ENCODE data around the gene ZNF497. TPM values are rescaled to one million over a fixed set of nuclear protein-coding genes. Genes with fewer than 3 reads are reported as not detected.

Gene ZNF497
- total and polyA plus RNA-seq, 10 of the 15 experiments (the other 5 are each of a cell fraction or from before 2014, with no cell fraction given) = 0.09 to 0.82 (median 0.28) TPM

GRCh38 chr19:58380662-58381459, 18.3 kb upstream of the ZNF497 start, which contains the start of gene ZNF837 (continued):
- TF ChIP-seq CBFB (IDR thresholded peaks at IDR 0.05; ENCODE audit: low read depth) (peak; percentile 76), BHLHE40 (IDR thresholded peaks at IDR 0.05; ENCODE audit: borderline replicate concordance in 1 of 2, low read depth in 2 of 2, low read length in 1 of 2) (peak in 1 of 2 experiments; percentile 87; a peak in 3 of 4 replicates), SP1 (IDR thresholded peaks at IDR 0.05; ENCODE audit: low read depth, low read length) (peak; percentile 96), ZSCAN29 (IDR thresholded peaks at IDR 0.05) (peak; percentile 76), RAD51 (IDR thresholded peaks at IDR 0.05) (no peak), ZNF687 (IDR thresholded peaks at IDR 0.05) (peak; percentile 86), ATF7 (IDR thresholded peaks at IDR 0.05; ENCODE audit: low read depth) (peak; percentile 56; the same call in 1 of the 2 replicates), CEBPB (IDR thresholded peaks at IDR 0.05; ENCODE audit: borderline replicate concordance in 1 of 2, low read depth in 2 of 2, low read length in 2 of 2) (no peak), MTA2 (IDR thresholded peaks at IDR 0.05; ENCODE audit: low read depth) (no peak), SMAD1 (IDR thresholded peaks at IDR 0.05; ENCODE audit: low read depth, partially characterized antibody) (no peak)
- TF ChIP-seq, protein P1, sequence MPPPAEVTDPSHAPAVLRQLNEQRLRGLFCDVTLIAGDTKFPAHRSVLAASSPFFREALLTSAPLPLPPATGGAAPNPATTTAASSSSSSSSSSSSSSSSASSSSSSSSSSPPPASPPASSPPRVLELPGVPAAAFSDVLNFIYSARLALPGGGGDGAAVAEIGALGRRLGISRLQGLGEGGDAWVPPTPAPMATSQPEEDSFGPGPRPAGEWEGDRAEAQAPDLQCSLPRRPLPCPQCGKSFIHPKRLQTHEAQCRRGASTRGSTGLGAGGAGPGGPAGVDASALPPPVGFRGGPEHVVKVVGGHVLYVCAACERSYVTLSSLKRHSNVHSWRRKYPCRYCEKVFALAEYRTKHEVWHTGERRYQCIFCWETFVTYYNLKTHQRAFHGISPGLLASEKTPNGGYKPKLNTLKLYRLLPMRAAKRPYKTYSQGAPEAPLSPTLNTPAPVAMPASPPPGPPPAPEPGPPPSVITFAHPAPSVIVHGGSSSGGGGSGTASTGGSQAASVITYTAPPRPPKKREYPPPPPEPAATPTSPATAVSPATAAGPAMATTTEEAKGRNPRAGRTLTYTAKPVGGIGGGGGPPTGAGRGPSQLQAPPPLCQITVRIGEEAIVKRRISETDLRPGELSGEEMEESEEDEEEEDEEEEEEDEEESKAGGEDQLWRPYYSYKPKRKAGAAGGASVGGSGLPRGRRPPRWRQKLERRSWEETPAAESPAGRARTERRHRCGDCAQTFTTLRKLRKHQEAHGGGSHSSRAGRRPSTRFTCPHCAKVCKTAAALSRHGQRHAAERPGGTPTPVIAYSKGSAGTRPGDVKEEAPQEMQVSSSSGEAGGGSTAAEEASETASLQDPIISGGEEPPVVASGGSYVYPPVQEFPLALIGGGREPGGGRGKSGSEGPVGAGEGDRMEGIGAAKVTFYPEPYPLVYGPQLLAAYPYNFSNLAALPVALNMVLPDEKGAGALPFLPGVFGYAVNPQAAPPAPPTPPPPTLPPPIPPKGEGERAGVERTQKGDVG (CRISPR knock-in tag; IDR thresholded peaks at IDR 0.05) = no peak
- TF ChIP-seq, protein P2, sequence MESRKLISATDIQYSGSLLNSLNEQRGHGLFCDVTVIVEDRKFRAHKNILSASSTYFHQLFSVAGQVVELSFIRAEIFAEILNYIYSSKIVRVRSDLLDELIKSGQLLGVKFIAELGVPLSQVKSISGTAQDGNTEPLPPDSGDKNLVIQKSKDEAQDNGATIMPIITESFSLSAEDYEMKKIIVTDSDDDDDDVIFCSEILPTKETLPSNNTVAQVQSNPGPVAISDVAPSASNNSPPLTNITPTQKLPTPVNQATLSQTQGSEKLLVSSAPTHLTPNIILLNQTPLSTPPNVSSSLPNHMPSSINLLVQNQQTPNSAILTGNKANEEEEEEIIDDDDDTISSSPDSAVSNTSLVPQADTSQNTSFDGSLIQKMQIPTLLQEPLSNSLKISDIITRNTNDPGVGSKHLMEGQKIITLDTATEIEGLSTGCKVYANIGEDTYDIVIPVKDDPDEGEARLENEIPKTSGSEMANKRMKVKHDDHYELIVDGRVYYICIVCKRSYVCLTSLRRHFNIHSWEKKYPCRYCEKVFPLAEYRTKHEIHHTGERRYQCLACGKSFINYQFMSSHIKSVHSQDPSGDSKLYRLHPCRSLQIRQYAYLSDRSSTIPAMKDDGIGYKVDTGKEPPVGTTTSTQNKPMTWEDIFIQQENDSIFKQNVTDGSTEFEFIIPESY (IDR thresholded peaks at IDR 0.05) = no peak
- TF ChIP-seq, protein P3, sequence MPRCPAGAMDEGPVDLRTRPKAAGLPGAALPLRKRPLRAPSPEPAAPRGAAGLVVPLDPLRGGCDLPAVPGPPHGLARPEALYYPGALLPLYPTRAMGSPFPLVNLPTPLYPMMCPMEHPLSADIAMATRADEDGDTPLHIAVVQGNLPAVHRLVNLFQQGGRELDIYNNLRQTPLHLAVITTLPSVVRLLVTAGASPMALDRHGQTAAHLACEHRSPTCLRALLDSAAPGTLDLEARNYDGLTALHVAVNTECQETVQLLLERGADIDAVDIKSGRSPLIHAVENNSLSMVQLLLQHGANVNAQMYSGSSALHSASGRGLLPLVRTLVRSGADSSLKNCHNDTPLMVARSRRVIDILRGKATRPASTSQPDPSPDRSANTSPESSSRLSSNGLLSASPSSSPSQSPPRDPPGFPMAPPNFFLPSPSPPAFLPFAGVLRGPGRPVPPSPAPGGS (IDR thresholded peaks at IDR 0.05; ENCODE audit: borderline replicate concordance, insufficient read depth, low read depth, low read length, poor library complexity, severe bottlenecking) = no peak
- TF ChIP-seq, protein P4, sequence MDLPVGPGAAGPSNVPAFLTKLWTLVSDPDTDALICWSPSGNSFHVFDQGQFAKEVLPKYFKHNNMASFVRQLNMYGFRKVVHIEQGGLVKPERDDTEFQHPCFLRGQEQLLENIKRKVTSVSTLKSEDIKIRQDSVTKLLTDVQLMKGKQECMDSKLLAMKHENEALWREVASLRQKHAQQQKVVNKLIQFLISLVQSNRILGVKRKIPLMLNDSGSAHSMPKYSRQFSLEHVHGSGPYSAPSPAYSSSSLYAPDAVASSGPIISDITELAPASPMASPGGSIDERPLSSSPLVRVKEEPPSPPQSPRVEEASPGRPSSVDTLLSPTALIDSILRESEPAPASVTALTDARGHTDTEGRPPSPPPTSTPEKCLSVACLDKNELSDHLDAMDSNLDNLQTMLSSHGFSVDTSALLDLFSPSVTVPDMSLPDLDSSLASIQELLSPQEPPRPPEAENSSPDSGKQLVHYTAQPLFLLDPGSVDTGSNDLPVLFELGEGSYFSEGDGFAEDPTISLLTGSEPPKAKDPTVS (IDR thresholded peaks at IDR 0.05; ENCODE audit: low read depth, low read length) = 0 out of 2 replicates have a peak, but pooled peaks have one; percentile 71

Measured in GM12878 (cell line).